OCI-LY1 (cell line): ENCODE results near the gene TGFB2.
A peak's percentile ranks its signal among the peaks of the same experiment; 100 is the strongest.

Experiments used
- H2AFZ ChIP-seq: fragments of 200-600 bp; sonication (generic), shearing (Covaris generic); 2 replicates; pipeline ENCODE4 v1.6.0; 2014; ENCODE audit warnings: antibody characterized with exemption, mild to moderate bottlenecking, low read length
- H3F3A ChIP-seq: fragments of 200-600 bp; sonication (generic), shearing (Covaris generic); 2 replicates; pipeline ENCODE4 v1.6.0; 2014; ENCODE audit warnings: mild to moderate bottlenecking, antibody characterized with exemption, low read length, moderate library complexity; ENCODE audit not compliant: insufficient read depth
- H3K27ac ChIP-seq: fragments of 200-600 bp; sonication (generic); 2 replicates; pipeline ENCODE4 v1.5.1; 2014; ENCODE audit warnings: low read length, mixed run types, mild to moderate bottlenecking, low read depth; ENCODE audit not compliant: poor library complexity, severe bottlenecking
- H3K27me3 ChIP-seq: fragments of 200-600 bp; sonication (generic); 2 replicates; pipeline ENCODE4 v1.6.0; 2014; ENCODE audit warnings: antibody characterized with exemption, mild to moderate bottlenecking, low read length, moderate library complexity; ENCODE audit not compliant: insufficient read depth
- H3K36me3 ChIP-seq: fragments of 200-600 bp; sonication (generic); 2 replicates; pipeline ENCODE4 v1.6.1; 2014; ENCODE audit warnings: mild to moderate bottlenecking, antibody characterized with exemption, low read length, moderate library complexity, mixed read lengths; ENCODE audit not compliant: insufficient read depth
- H3K4me1 ChIP-seq: fragments of 200-600 bp; sonication (generic); 2 replicates; pipeline ENCODE4 v1.5.1; 2014; ENCODE audit warnings: mild to moderate bottlenecking, low read length, moderate library complexity; ENCODE audit not compliant: insufficient read depth, severe bottlenecking
- H3K4me2 ChIP-seq: fragments of 200-600 bp; sonication (generic), shearing (Covaris generic); 2 replicates; pipeline ENCODE4 v1.6.1; 2014; ENCODE audit warnings: low read length
- H3K4me3 ChIP-seq: fragments of 200-600 bp; sonication (generic); 2 replicates; pipeline ENCODE4 v1.5.1; 2014; ENCODE audit warnings: low read length, low read depth, mild to moderate bottlenecking, mixed read lengths; ENCODE audit not compliant: poor library complexity, severe bottlenecking
- H3K79me2 ChIP-seq: fragments of 200-600 bp; shearing (Covaris generic); 2 replicates; pipeline ENCODE4 v1.6.1; 2016; ENCODE audit warnings: mixed run types, low read length, mixed read lengths; ENCODE audit not compliant: insufficient read depth
- H3K9ac ChIP-seq: fragments of 200-600 bp; sonication (generic), shearing (Covaris generic); 2 replicates; pipeline ENCODE4 v1.6.1; 2014; ENCODE audit warnings: mild to moderate bottlenecking, low read length, mixed read lengths
- H3K9me2 ChIP-seq: fragments of 200-600 bp; sonication (generic), shearing (Covaris generic); 2 replicates; pipeline ENCODE4 v1.6.1; 2014; ENCODE audit warnings: low read depth, mild to moderate bottlenecking, low read length, mixed read lengths
- H3K9me3 ChIP-seq: fragments of 200-600 bp; shearing (Covaris generic); 2 replicates; pipeline ENCODE4 v1.6.1; 2014; ENCODE audit warnings: low read length, mixed read lengths
- H4K20me1 ChIP-seq: fragments of 200-600 bp; sonication (generic), shearing (Covaris generic); 2 replicates; pipeline ENCODE4 v1.6.0; 2016; ENCODE audit warnings: mild to moderate bottlenecking, low read length; ENCODE audit not compliant: insufficient read depth
- CTCF ChIP-seq: fragments of 200-600 bp; sonication (generic), shearing (Covaris generic); IDR thresholded peaks from 2 replicates; pipeline ENCODE4 v1.5.1; 2017; ENCODE audit warnings: mild to moderate bottlenecking, antibody characterized with exemption, low read length, moderate library complexity, mixed read lengths
- EZH2 ChIP-seq: fragments of 200-600 bp; sonication (generic), shearing (Covaris generic); IDR thresholded peaks from 2 replicates; pipeline ENCODE4 v1.8.0; 2017; ENCODE audit warnings: borderline replicate concordance, mixed run types, mild to moderate bottlenecking, antibody characterized with exemption, low read length, moderate library complexity, mixed read lengths

TGFB2 gene

GRCh38 chr1:218342091-218342490 is 3.0 kb upstream of the TGFB2 start:
- Histone ChIP-seq H3K4me1 (peaks cover 14% of the 10 kb centered on the region), H3K9me2 (no peaks in the 10 kb centered on the region), H3K9ac (no peak overlapping the region), H3K4me2 (no peak overlapping the region), H3K9me3 (no peaks in the 10 kb centered on the region), H4K20me1 (no peaks in the 10 kb centered on the region), H3K4me3 (no peak overlapping the region), H2AFZ (no peak overlapping the region), H3K27me3 (0 out of 2 replicates have a peak, but pooled peaks cover 3% of the 10 kb centered on the region), H3K79me2 (no peaks in the 10 kb centered on the region), H3K36me3 (no peaks in the 10 kb centered on the region; the same call in 1 of the 2 replicates), H3F3A (no peaks in the 10 kb centered on the region), H3K27ac (no peak overlapping the region)
- TF ChIP-seq CTCF (no peak), EZH2 (no peak)

DNA sequence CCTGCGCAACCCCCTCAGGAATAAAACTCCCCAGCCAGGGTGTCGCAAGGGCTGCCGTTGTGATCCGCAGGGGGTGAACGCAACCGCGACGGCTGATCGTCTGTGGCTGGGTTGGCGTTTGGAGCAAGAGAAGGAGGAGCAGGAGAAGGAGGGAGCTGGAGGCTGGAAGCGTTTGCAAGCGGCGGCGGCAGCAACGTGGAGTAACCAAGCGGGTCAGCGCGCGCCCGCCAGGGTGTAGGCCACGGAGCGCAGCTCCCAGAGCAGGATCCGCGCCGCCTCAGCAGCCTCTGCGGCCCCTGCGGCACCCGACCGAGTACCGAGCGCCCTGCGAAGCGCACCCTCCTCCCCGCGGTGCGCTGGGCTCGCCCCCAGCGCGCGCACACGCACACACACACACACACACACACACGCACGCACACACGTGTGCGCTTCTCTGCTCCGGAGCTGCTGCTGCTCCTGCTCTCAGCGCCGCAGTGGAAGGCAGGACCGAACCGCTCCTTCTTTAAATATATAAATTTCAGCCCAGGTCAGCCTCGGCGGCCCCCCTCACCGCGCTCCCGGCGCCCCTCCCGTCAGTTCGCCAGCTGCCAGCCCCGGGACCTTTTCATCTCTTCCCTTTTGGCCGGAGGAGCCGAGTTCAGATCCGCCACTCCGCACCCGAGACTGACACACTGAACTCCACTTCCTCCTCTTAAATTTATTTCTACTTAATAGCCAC is 696 bp downstream of the TGFB2 start:
- Histone ChIP-seq H3K36me3 (no peaks in the 10 kb centered on the region; the same call in 1 of the 2 replicates), H3K27me3 (0 out of 2 replicates have a peak, but pooled peaks cover 4% of the 10 kb centered on the region), H3K4me3 (peak overlapping the region; percentile 46), H3K4me2 (peak overlapping the region; percentile 53; the same call in 1 of the 2 replicates), H2AFZ (no peak overlapping the region), H3K27ac (no peak overlapping the region), H3F3A (no peaks in the 10 kb centered on the region), H3K4me1 (peaks cover 14% of the 10 kb centered on the region), H3K9ac (no peak overlapping the region), H3K9me2 (no peaks in the 10 kb centered on the region), H3K9me3 (no peaks in the 10 kb centered on the region), H3K79me2 (no peaks in the 10 kb centered on the region), H4K20me1 (no peaks in the 10 kb centered on the region)
- TF ChIP-seq EZH2 (no peak), CTCF (no peak)

- Histone ChIP-seq H3K27me3 (0 out of 2 replicates have a peak, but pooled peaks cover 4% of the 10 kb centered on the region), H3K36me3 (no peaks in the 10 kb centered on the region; the same call in 1 of the 2 replicates), H2AFZ (no peak overlapping the region), H3K4me2 (peak overlapping the region; percentile 53; the same call in 1 of the 2 replicates), H3K27ac (no peak overlapping the region), H4K20me1 (no peaks in the 10 kb centered on the region), H3K9me2 (no peaks in the 10 kb centered on the region), H3K4me3 (peak overlapping the region; percentile 46), H3K9ac (no peak overlapping the region), H3K9me3 (no peaks in the 10 kb centered on the region), H3K4me1 (peaks cover 20% of the 10 kb centered on the region), H3K79me2 (no peaks in the 10 kb centered on the region), H3F3A (no peaks in the 10 kb centered on the region)
- TF ChIP-seq EZH2 (no peak), CTCF (no peak)
These were observed 1.5 kb downstream of the TGFB2 start for GRCh38 chr1:218346391-218347204.
